IMR-90 (cell line): ENCODE measurements around the gene JAKMIP2. TPM values are rescaled to one million over a fixed set of nuclear protein-coding genes. Genes with fewer than 3 reads are reported as not detected.

ENCODE experiments used
- ATAC-seq: fragments of 200-7000 bp; cut with Tn5 transposase; 2 replicates; pipeline ENCODE4 v1.9.1; 2020; ENCODE audit warnings: low read depth, mild to moderate bottlenecking, moderate library complexity
- BruUV-seq: library from RNA; stranded (reverse); fragments of 400-500 nt; replicated peaks from 2 replicates; lab custom pipeline; 2021; lab: Mats Ljungman, UMichigan
- CTCF ChIA-PET: fragments of 300-600 bp; formaldehyde crosslinking; extraction: SDS; loops from one replicate; lab custom pipeline; 2021; ENCODE audit warnings: antibody characterized with exemption; lab: Yijun Ruan, JAX
- POLR2A ChIA-PET: fragments of 300-600 bp; sonication (Branson Sonifier 250); formaldehyde crosslinking; loops from one replicate; lab custom pipeline; 2022; ENCODE audit warnings: antibody characterized with exemption; ENCODE audit not compliant: unreplicated experiment; lab: Charles Lee
- DNase-seq: peaks from one replicate; pipeline ENCODE4 v3.0.0; 2013
- H2AFZ ChIP-seq: replicated peaks from 2 replicates; pipeline ENCODE3; 2013; ENCODE audit warnings: low read length, mild to moderate bottlenecking; ENCODE audit not compliant: poor library complexity
- H2AK5ac ChIP-seq: 2 replicates; pipeline ENCODE4 v1.6.1; 2013; ENCODE audit warnings: low read depth, low read length, inconsistent platforms
- H2AK9ac ChIP-seq: replicated peaks from 2 replicates; pipeline ENCODE3; 2013; ENCODE audit warnings: mild to moderate bottlenecking, low read depth, low read length, moderate library complexity; ENCODE audit not compliant: poor library complexity
- H2BK120ac ChIP-seq: 2 replicates; pipeline ENCODE4 v1.6.1; 2013; ENCODE audit warnings: low read depth, low read length, inconsistent platforms
- H2BK15ac ChIP-seq: 3 replicates; pipeline ENCODE4 v1.6.1; 2013; ENCODE audit warnings: low read depth, low read length, inconsistent platforms
- H2BK20ac ChIP-seq: 2 replicates; pipeline ENCODE4 v1.6.1; 2013; ENCODE audit warnings: low read depth, mild to moderate bottlenecking, inconsistent platforms, low read length, moderate library complexity
- H2BK5ac ChIP-seq: 2 replicates; pipeline ENCODE4 v1.6.1; 2013; ENCODE audit warnings: mild to moderate bottlenecking, low read depth, low read length, inconsistent platforms; ENCODE audit not compliant: poor library complexity, severe bottlenecking
- H3K14ac ChIP-seq: replicated peaks from 2 replicates; pipeline ENCODE4 v1.6.1; 2013; ENCODE audit warnings: low read depth, low read length, inconsistent platforms
- H3K18ac ChIP-seq: 2 replicates; pipeline ENCODE4 v1.6.1; 2013; ENCODE audit warnings: low read depth, low read length, control low read depth
- H3K23ac ChIP-seq: 2 replicates; pipeline ENCODE4 v1.6.1; 2013; ENCODE audit warnings: low read depth, low read length, inconsistent platforms
- H3K27ac ChIP-seq: 2 replicates; pipeline ENCODE4 v1.5.1; 2013; ENCODE audit warnings: mild to moderate bottlenecking, control low read depth, low read length; ENCODE audit not compliant: insufficient read depth
- H3K27me3 ChIP-seq: 2 replicates; pipeline ENCODE4 v1.6.1; 2013; ENCODE audit warnings: low read length; ENCODE audit not compliant: control insufficient read depth, insufficient read depth
- H3K36me3 ChIP-seq: 2 replicates; pipeline ENCODE4 v1.6.1; 2013; ENCODE audit warnings: low read length, mixed read lengths; ENCODE audit not compliant: control insufficient read depth, insufficient read depth
- H3K4ac ChIP-seq: 2 replicates; pipeline ENCODE4 v1.6.1; 2013; ENCODE audit warnings: low read depth, low read length, inconsistent platforms
- H3K4me1 ChIP-seq: 2 replicates; pipeline ENCODE4 v1.6.1; 2013; ENCODE audit warnings: low read length, mixed read lengths; ENCODE audit not compliant: control insufficient read depth, insufficient read depth
- H3K4me2 ChIP-seq: 2 replicates; pipeline ENCODE4 v1.6.1; 2013; ENCODE audit warnings: low read depth, mild to moderate bottlenecking, control low read depth, low read length, moderate library complexity
- H3K4me3 ChIP-seq: 2 replicates; pipeline ENCODE4 v1.5.1; 2013; ENCODE audit warnings: low read depth, mild to moderate bottlenecking, control low read depth, low read length, moderate library complexity; ENCODE audit not compliant: insufficient read depth
- H3K56ac ChIP-seq: 2 replicates; pipeline ENCODE4 v1.6.1; 2013; ENCODE audit warnings: low read length, inconsistent platforms; ENCODE audit not compliant: insufficient read depth; ENCODE audit errors: extremely low read depth
- H3K79me1 ChIP-seq, 2 experiments: 2 replicates each; pipeline ENCODE4 v1.6.1; 2013; ENCODE audit warnings: low read length in 2 of 2, inconsistent platforms in 1 of 2, low read depth in 1 of 2
- H3K9ac ChIP-seq: 2 replicates; pipeline ENCODE4 v1.6.1; 2013; ENCODE audit warnings: low read depth, low read length, control low read depth
- H3K9me1 ChIP-seq: 2 replicates; pipeline ENCODE4 v1.6.1; 2013; ENCODE audit warnings: low read length, inconsistent platforms; ENCODE audit not compliant: insufficient read depth
- H3K9me3 ChIP-seq: 2 replicates; pipeline ENCODE4 v1.6.1; 2013; ENCODE audit warnings: low read length; ENCODE audit not compliant: control insufficient read depth, insufficient read depth
- H4K20me1 ChIP-seq: 2 replicates; pipeline ENCODE4 v1.6.1; 2013; ENCODE audit warnings: low read length, inconsistent platforms; ENCODE audit not compliant: insufficient read depth
- H4K5ac ChIP-seq: 2 replicates; pipeline ENCODE4 v1.6.1; 2013; ENCODE audit warnings: mild to moderate bottlenecking, low read depth, low read length, control low read depth
- H4K8ac ChIP-seq, 2 experiments: 2 replicates each; pipeline ENCODE4 v1.6.1; 2013; ENCODE audit warnings: low read depth in 2 of 2, low read length in 2 of 2, control low read depth in 1 of 2, inconsistent platforms in 1 of 2
- H4K91ac ChIP-seq: 2 replicates; pipeline ENCODE4 v1.6.1; 2013; ENCODE audit warnings: low read depth, low read length, inconsistent platforms; ENCODE audit not compliant: insufficient read depth
- BHLHE40 ChIP-seq: fragments of 150-350 bp; IDR thresholded peaks from 2 replicates; pipeline ENCODE4 v1.6.1; 2016; ENCODE audit warnings: mild to moderate bottlenecking, low read depth, low read length
- CEBPB ChIP-seq: IDR thresholded peaks from 2 replicates; pipeline ENCODE4 v1.6.1; 2012; ENCODE audit warnings: low read depth, low read length, improper control_type of control experiment
- CHD1 ChIP-seq: IDR thresholded peaks from 2 replicates; pipeline ENCODE4 v1.6.1; 2012; ENCODE audit warnings: low read depth, low read length, improper control_type of control experiment
- CTCF ChIP-seq: conservative IDR thresholded peaks from 2 replicates; pipeline ENCODE4 v1.5.1; 2012; ENCODE audit warnings: mild to moderate bottlenecking, low read depth, low read length, improper control_type of control experiment
- ELK1 ChIP-seq: fragments of 150-350 bp; IDR thresholded peaks from 2 replicates; pipeline ENCODE4 v1.6.1; 2016; ENCODE audit warnings: low read depth, mild to moderate bottlenecking, low read length, moderate library complexity, borderline replicate concordance
- FOS ChIP-seq: fragments of 150-350 bp; IDR thresholded peaks from 2 replicates; pipeline ENCODE4 v1.6.1; 2016; ENCODE audit warnings: low read depth, low read length
- MAZ ChIP-seq: IDR thresholded peaks from 2 replicates; pipeline ENCODE4 v1.6.1; 2012; ENCODE audit warnings: low read depth, mild to moderate bottlenecking, low read length, improper control_type of control experiment, moderate library complexity, borderline replicate concordance
- MXI1 ChIP-seq: IDR thresholded peaks from 2 replicates; pipeline ENCODE4 v1.6.1; 2012; ENCODE audit warnings: low read depth, mild to moderate bottlenecking, low read length, moderate library complexity, borderline replicate concordance
- NFE2L2 ChIP-seq: fragments of 150-350 bp; IDR thresholded peaks from 2 replicates; pipeline ENCODE4 v1.6.1; 2016; ENCODE audit warnings: low read depth, mild to moderate bottlenecking, low read length
- POLR2A ChIP-seq: IDR thresholded peaks from 2 replicates; pipeline ENCODE4 v1.6.1; 2012; ENCODE audit warnings: mild to moderate bottlenecking, low read depth, low read length
- RAD21 ChIP-seq: IDR thresholded peaks from 2 replicates; pipeline ENCODE4 v1.6.1; 2012; ENCODE audit warnings: low read length, improper control_type of control experiment
- RCOR1 ChIP-seq: IDR thresholded peaks from 2 replicates; pipeline ENCODE4 v1.6.1; 2012; ENCODE audit warnings: mild to moderate bottlenecking, low read length, improper control_type of control experiment; ENCODE audit not compliant: insufficient replicate concordance
- RFX5 ChIP-seq: IDR thresholded peaks from 2 replicates; pipeline ENCODE4 v1.8.0; 2012; ENCODE audit warnings: low read depth, mild to moderate bottlenecking, low read length, moderate library complexity
- SMC3 ChIP-seq: fragments of 150-350 bp; IDR thresholded peaks from 2 replicates; pipeline ENCODE4 v1.6.1; 2016; ENCODE audit warnings: low read depth, mild to moderate bottlenecking, antibody characterized with exemption, low read length, moderate library complexity
- USF2 ChIP-seq: fragments of 150-350 bp; IDR thresholded peaks from 2 replicates; pipeline ENCODE4 v1.6.1; 2017; ENCODE audit warnings: mild to moderate bottlenecking, antibody characterized with exemption, low read length, low read depth
- WGBS, 2 experiments: methylation state at CpG; one replicate each; pipeline versions ENCODE4 v1.1.5 to v1.1.7; 2013; ENCODE audit warnings: missing lambda C conversion rate in 2 of 2; ENCODE audit not compliant: insufficient read length in 1 of 2; ENCODE audit errors: extremely low coverage in 2 of 2; 5-methylcytosine and 5-hydroxymethylcytosine counted together
- dilution Hi-C: fragments of 300-500 bp; cut with HindIII; formaldehyde crosslinking; loops from one replicate; pipeline ENCODE4 v1.14.3; 2018; ENCODE audit warnings: low sequenced_read_pairs; ENCODE audit not compliant: unreplicated experiment
- in situ Hi-C: fragments of 300-500 bp; cut with MboI; formaldehyde crosslinking; loops from 3 replicates; pipeline ENCODE4 v1.14.3; 2019; ENCODE audit warnings: low sequenced_read_pairs, inconsistent platforms, mixed read lengths
- intact Hi-C: fragments of 100-400 bp; cut with micrococcal nuclease; formaldehyde crosslinking; loops from 2 replicates; pipeline ENCODE4 v1.10.0; 2022
- polyA plus RNA-seq, 3 experiments: library from polyadenylated mRNA; depleted of rRNA; stranded (reverse); fragments of >200 nt; gene quantifications; 2 replicates each; pipeline ENCODE4 v1.2.3, GENCODE V29; 2012; ENCODE audit warnings: low replicate concordance in 1 of 3
- total RNA-seq: library from RNA; depleted of rRNA; stranded (reverse); fragments of >200 nt; gene quantifications from 2 replicates; pipeline ENCODE4 v1.2.3, GENCODE V29; 2012

Gene JAKMIP2
- total and polyA plus RNA-seq, 2 of the 4 experiments (the other 2 are of a cell fraction), result under 0.01 TPM; not detected in 1

- in situ Hi-C loops, result no loop called here
- DNase-seq, result no peak
Observed at GRCh38 chr5:147552897-147553296, 229.6 kb downstream of the JAKMIP2 start.

More at GRCh38 chr5:147552897-147553296, 229.6 kb downstream of the JAKMIP2 start:
- H3K18ac ChIP-seq, result no peak overlapping the region
- H2AK9ac ChIP-seq, result no peak overlapping the region
- no peak overlapping the region for H2AK5ac ChIP-seq
- no peak overlapping the region for H4K8ac ChIP-seq
- H3K36me3 ChIP-seq, result no peaks in the 10 kb centered on the region
- H2AFZ ChIP-seq, result no peak overlapping the region
- no peak overlapping the region for H2BK5ac ChIP-seq
- H3K4me1 ChIP-seq, result peaks cover 2% of the 10 kb centered on the region
- H3K4ac ChIP-seq, result peak overlapping the region; percentile 49; the same call in 1 of the 2 replicates
- ChIA-PET POLR2A (no interaction called here), CTCF (interaction anchor here (1.6 kb wide), 1 partner anchor 98 kb away, joined by 5 read pairs; no protein-coding TSS in a partner anchor)
- H3K27me3 ChIP-seq, result no peaks in the 10 kb centered on the region
- H3K56ac ChIP-seq, result no peak overlapping the region
- ATAC-seq, result no peak
- H3K4me2 ChIP-seq, result no peak overlapping the region
- H3K27ac ChIP-seq, result no peak overlapping the region
- H3K79me1 ChIP-seq, result no peaks in the 10 kb centered on the region
- peaks cover 4% of the 10 kb centered on the region; the same call in 1 of the 2 replicates for H3K9me1 ChIP-seq
- BruUV-seq, result no TSS peak
- dilution Hi-C loops (no loop called here), intact Hi-C loops (no loop called here)
- H3K9ac ChIP-seq, result no peak overlapping the region
- no peak overlapping the region; the same call in 2 of the 3 replicates for H2BK15ac ChIP-seq
- H2BK20ac ChIP-seq, result peak overlapping the region; percentile 40; the same call in 1 of the 2 replicates
- 100% methylated on average over 1 of the region's 4 CpGs; no CpG with 5 or more reads in 1 of the 2 experiments for WGBS, 2 experiments
- no peak overlapping the region for H3K14ac ChIP-seq
- H3K23ac ChIP-seq, result no peak overlapping the region
- no peak overlapping the region for H4K5ac ChIP-seq
- no peaks in the 10 kb centered on the region for H3K9me3 ChIP-seq
- no peak overlapping the region for H4K91ac ChIP-seq
- H4K20me1 ChIP-seq, result no peaks in the 10 kb centered on the region
- TF ChIP-seq FOS (no peak), RFX5 (no peak), BHLHE40 (no peak), SMC3 (no peak), CHD1 (no peak), MXI1 (no peak), MAZ (no peak), CEBPB (no peak), USF2 (no peak), ELK1 (no peak), POLR2A (no peak), CTCF (no peak), RCOR1 (no peak), NFE2L2 (no peak), RAD21 (no peak)
- no peak overlapping the region for H2BK120ac ChIP-seq
- no peak overlapping the region for H3K4me3 ChIP-seq
